Measurements from ENCODE around the gene KPNA1. TPM values are rescaled to one million over a fixed set of nuclear protein-coding genes. Genes with fewer than 3 reads are reported as not detected.
A peak's percentile ranks its signal among the peaks of the same experiment; 100 is the strongest.

Gene KPNA1
- total and polyA plus RNA-seq, 2 of the 13 experiments (the other 11 are each of a cell fraction or from before 2014, with no cell fraction given) = 15.4 to 30.0 TPM

- intact Hi-C loops (cut with micrococcal nuclease; ENCODE audit: unreplicated experiment) = loop anchor here (5.0 kb wide), 1 partner anchor 41 kb away; no protein-coding TSS in a partner anchor
- peak overlapping the region; percentile 78 to 89 (median 79) for H3K4me3 ChIP-seq (replicated peaks in 1 of 3; ENCODE audit: insufficient read depth in 1 of 3, low read depth in 2 of 3, low read length in 3 of 3)
These were observed 1.2 kb downstream of the KPNA1 start for GRCh38 chr3:122513386-122514122.

More at GRCh38 chr3:122513386-122514122, 1.2 kb downstream of the KPNA1 start:
- Histone ChIP-seq H3K36me3 (replicated peaks in 1 of 2; ENCODE audit: control insufficient read depth in 1 of 2, insufficient read depth in 2 of 2, low read length in 2 of 2) (no peaks in the 10 kb centered on the region), H2AFZ (ENCODE audit: low read length) (no peak overlapping the region), H3K27ac (ENCODE audit: extremely low read length, insufficient read depth, low read length) (peak overlapping the region; percentile 97), H3K4me2 (ENCODE audit: low read depth, low read length) (peak overlapping the region; percentile 97), H3K4me1 (ENCODE audit: insufficient read depth, low read length) (peaks cover 56% of the 10 kb centered on the region), H4K20me1 (ENCODE audit: insufficient read depth, low read length) (peaks cover 35% of the 10 kb centered on the region), H3K27me3 (ENCODE audit: control insufficient read depth in 1 of 2, insufficient read depth in 2 of 2, low read length in 2 of 2) (no peaks in the 10 kb centered on the region; a peak in 1 of 5 replicates), H3K79me2 (ENCODE audit: insufficient read depth, low read length) (peaks cover 53% of the 10 kb centered on the region), H3K9ac (ENCODE audit: insufficient read depth, low read depth, low read length) (peak overlapping the region; percentile 98), H3K9me3 (ENCODE audit: low read length) (no peaks in the 10 kb centered on the region)
- WGBS (ENCODE audit: low lambda C conversion rate) = 10% methylated on average over 19 of the region's 19 CpGs
- TSS peak; percentile 61 for BruUV-seq (replicated peaks)
- no peak for DNase-seq (ENCODE audit: low spot score)
- CTCF ChIA-PET (ENCODE audit: low intra/inter-chr PET ratio, low total read pairs) = no interaction called here
- no peak for FAIRE-seq
- in situ Hi-C loops (cut with HindIII; ENCODE audit: extremely low pct_ligation_motif_present, low pct_unique_long_range_greater_than_20kb) = no loop called here
- TF ChIP-seq CENPT (CRISPR knock-in tag; IDR thresholded peaks at IDR 0.05; ENCODE audit: low read depth) (no peak), ZBTB21 (CRISPR knock-in tag; IDR thresholded peaks at IDR 0.05) (no peak), MNT (IDR thresholded peaks at IDR 0.05) (peak; percentile 36; the same call in 1 of the 2 replicates), MIXL1 (CRISPR knock-in tag; IDR thresholded peaks at IDR 0.05) (no peak), MYC (CRISPR knock-in tag; IDR thresholded peaks at IDR 0.05; ENCODE audit: borderline replicate concordance) (0 out of 2 replicates have a peak, but pooled peaks have one; percentile 17), TGIF2 (CRISPR knock-in tag; IDR thresholded peaks at IDR 0.05) (peak; percentile 93), CC2D1A (CRISPR knock-in tag; IDR thresholded peaks at IDR 0.05) (no peak), SKI (IDR thresholded peaks at IDR 0.05; ENCODE audit: partially characterized antibody) (no peak), ZNF121 (CRISPR knock-in tag; IDR thresholded peaks at IDR 0.05) (peak; percentile 93), MXD1 (CRISPR knock-in tag; IDR thresholded peaks at IDR 0.05) (0 out of 2 replicates have a peak, but pooled peaks have one; percentile 61), GATAD2A (CRISPR knock-in tag; IDR thresholded peaks at IDR 0.05) (0 out of 2 replicates have a peak, but pooled peaks have one; percentile 32), PAWR (CRISPR knock-in tag; IDR thresholded peaks at IDR 0.05; ENCODE audit: borderline replicate concordance) (0 out of 2 replicates have a peak, but pooled peaks have one; percentile 5)
- ATAC-seq = no peak
- POLR2A ChIA-PET = interaction anchor here (1.1 to 1.5 kb wide), 3 partner anchors 97 to 280 kb away, joined by 3 to 6 read pairs (median 4); partner anchors contain the start of genes HSPBAP1, PARP14 and WDR5B

All from HepG2 (cell line).